Sigmoid colon (tissue), 7 donors: ENCODE results near the gene ANKRD18B. TPM values are rescaled to one million over a fixed set of nuclear protein-coding genes. Genes with fewer than 3 reads are reported as not detected.
"Not testable (repeated sequence)": the region's sequence is repeated elsewhere in the genome, so short reads cannot be mapped to it uniquely, and the experiment has no call there.

ENCODE experiments used
- DNase-seq: peaks from one replicate; pipeline ENCODE4 v3.0.0-alpha.2; 2019
- H3K27ac ChIP-seq, 4 donors: fragments of 200-600 bp; sonication (generic); one replicate each; pipeline ENCODE4 v1.5.1; 2016 to 2019; ENCODE audit warnings: mild to moderate bottlenecking in 1 of 4
- H3K27me3 ChIP-seq, 3 donors: fragments of 200-600 bp; sonication (generic); one replicate each; pipeline ENCODE4 v1.5.1; 2019; ENCODE audit warnings: mild to moderate bottlenecking in 1 of 3
- H3K36me3 ChIP-seq, 4 donors: fragments of 200-600 bp; sonication (generic); one replicate each; pipeline ENCODE4 v1.5.1; 2016 to 2019
- H3K4me1 ChIP-seq, 4 donors: fragments of 200-600 bp; sonication (generic); one replicate each; pipeline ENCODE4 v1.5.1; 2017 to 2019
- H3K4me3 ChIP-seq, 4 donors: fragments of 200-600 bp; sonication (generic); one replicate each; pipeline ENCODE4 v1.5.1; 2017 to 2019; ENCODE audit warnings: mild to moderate bottlenecking in 2 of 4, moderate library complexity in 1 of 4
- H3K9me3 ChIP-seq, 4 donors: fragments of 200-600 bp in 3 of 4; sonication (generic) in 3 of 4; one replicate each; pipeline versions ENCODE4 v1.5.1 to v1.6.1; 2013 to 2019
- CTCF ChIP-seq, 4 experiments: fragments of 450-650 bp in 3 of 4; fragments of 200-600 bp in 1 of 4; IDR thresholded peaks; one replicate each; pipeline ENCODE4 v1.5.1; 2016 to 2019; ENCODE audit warnings: antibody characterized with exemption in 4 of 4, mild to moderate bottlenecking in 3 of 4, moderate library complexity in 2 of 4
- EP300 ChIP-seq, 4 donors: sonication (generic); formaldehyde crosslinking; IDR thresholded peaks; one replicate each; pipeline ENCODE4 v1.6.1; 2017; ENCODE audit warnings: antibody characterized with exemption in 4 of 4
- POLR2A ChIP-seq, 2 donors: fragments of 450-650 bp; IDR thresholded peaks; one replicate each; pipeline ENCODE4 v1.6.1; 2016; ENCODE audit warnings: antibody characterized with exemption in 2 of 2, mild to moderate bottlenecking in 2 of 2, moderate library complexity in 2 of 2
- POLR2AphosphoS5 ChIP-seq, 4 donors: sonication (generic); formaldehyde crosslinking; IDR thresholded peaks; one replicate each; pipeline ENCODE4 v1.6.1; 2017; ENCODE audit warnings: antibody characterized with exemption in 4 of 4
- WGBS, 2 donors: extraction: QIAGEN DNeasy Blood & Tissue Kit; methylation state at CpG; one replicate each; pipeline ENCODE4 v1.1.7; 2013; 5-methylcytosine and 5-hydroxymethylcytosine counted together
- intact Hi-C: fragments of 100-400 bp; cut with DNase I; formaldehyde crosslinking; loops from one replicate; pipeline ENCODE4 v1.15.1; 2023
- polyA plus RNA-seq, 3 donors: library from polyadenylated mRNA; stranded (reverse); fragments of 200-250 nt; gene quantifications; one replicate each; pipeline ENCODE4 v1.2.3, GENCODE V29; 2013
- total RNA-seq, 4 donors: library from RNA; depleted of rRNA; stranded (reverse); fragments of >200 nt; gene quantifications; one replicate each; pipeline ENCODE4 v1.1.0, GENCODE V29; 2016
- donor health status: healthy with polysubstance abuse.
- donor health status: Bipolar disorder and iron deficiency.
- donor health status: healthy.

ANKRD18B gene
- total and polyA plus RNA-seq, 7 donors = under 0.01 to 0.60 TPM; not detected in 5

DNA sequence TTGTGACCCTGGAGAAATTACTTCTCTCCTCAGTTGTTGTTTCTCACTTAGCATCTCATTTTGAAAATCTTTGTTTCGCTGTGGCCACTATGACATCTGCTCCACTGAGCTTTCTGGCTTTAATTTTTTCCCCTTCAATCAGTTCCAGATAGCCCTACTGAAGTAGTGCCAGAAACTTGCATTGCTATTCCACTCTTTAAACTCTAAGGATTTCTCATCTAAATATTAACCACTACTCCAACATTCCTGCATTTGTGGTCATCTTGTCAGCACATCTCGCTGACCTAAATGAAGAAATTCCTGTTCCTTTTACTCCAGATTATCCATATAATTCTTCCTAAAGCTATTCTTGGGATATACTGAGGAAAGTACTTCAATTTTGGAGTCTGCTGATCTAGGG lies 35.0 kb upstream of the ANKRD18B start:
- no peak for DNase-seq
- no peaks in the 10 kb centered on the region for H3K36me3 ChIP-seq
- H3K4me1 ChIP-seq = no peaks in the 10 kb centered on the region
- H3K4me3 ChIP-seq = no peak overlapping the region
- no peaks in the 10 kb centered on the region for H3K27me3 ChIP-seq
- no peak overlapping the region for H3K27ac ChIP-seq
- TF ChIP-seq POLR2AphosphoS5 (IDR thresholded peaks at IDR 0.05) = no peak
- TF ChIP-seq POLR2A (IDR thresholded peaks at IDR 0.05) = no peak
- no peak for TF ChIP-seq CTCF (IDR thresholded peaks at IDR 0.05)
- no peak for TF ChIP-seq EP300 (IDR thresholded peaks at IDR 0.05)
- intact Hi-C loops = no loop called here
- WGBS, 2 donors = 79 to 86% methylated on average over 2 of the region's 2 CpGs
- H3K9me3 ChIP-seq = no peaks in the 10 kb centered on the region

GRCh38 chr9:33493819-33494218 lies 30.2 kb upstream of the ANKRD18B start:
- WGBS, 2 donors = 54 to 68% methylated on average over 2 of the region's 2 CpGs
- H3K27me3 ChIP-seq, intact Hi-C loops, H3K4me3 ChIP-seq, DNase-seq, H3K27ac ChIP-seq, H3K4me1 ChIP-seq, H3K36me3 ChIP-seq, H3K9me3 ChIP-seq: not testable (repeated sequence)

DNA sequence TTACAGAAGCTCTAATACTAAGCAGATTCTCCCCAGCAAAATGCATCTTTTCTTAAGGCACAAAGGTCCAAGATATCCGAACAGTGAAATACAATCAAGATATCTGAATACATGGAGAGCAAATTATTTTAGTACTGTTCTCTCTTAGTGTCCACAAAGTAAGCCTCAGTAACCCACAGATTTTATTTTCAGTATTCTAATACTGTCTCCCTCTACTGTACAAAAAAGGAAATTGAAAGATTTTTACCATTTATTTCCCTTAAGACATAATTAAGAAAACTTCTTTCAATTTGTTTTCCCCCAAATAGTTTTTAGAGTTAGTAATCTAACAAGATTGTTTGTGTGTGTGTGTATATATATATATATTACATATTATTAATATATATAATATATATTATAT lies 25.7 kb upstream of the ANKRD18B start:
- intact Hi-C loops = no loop called here

DNA sequence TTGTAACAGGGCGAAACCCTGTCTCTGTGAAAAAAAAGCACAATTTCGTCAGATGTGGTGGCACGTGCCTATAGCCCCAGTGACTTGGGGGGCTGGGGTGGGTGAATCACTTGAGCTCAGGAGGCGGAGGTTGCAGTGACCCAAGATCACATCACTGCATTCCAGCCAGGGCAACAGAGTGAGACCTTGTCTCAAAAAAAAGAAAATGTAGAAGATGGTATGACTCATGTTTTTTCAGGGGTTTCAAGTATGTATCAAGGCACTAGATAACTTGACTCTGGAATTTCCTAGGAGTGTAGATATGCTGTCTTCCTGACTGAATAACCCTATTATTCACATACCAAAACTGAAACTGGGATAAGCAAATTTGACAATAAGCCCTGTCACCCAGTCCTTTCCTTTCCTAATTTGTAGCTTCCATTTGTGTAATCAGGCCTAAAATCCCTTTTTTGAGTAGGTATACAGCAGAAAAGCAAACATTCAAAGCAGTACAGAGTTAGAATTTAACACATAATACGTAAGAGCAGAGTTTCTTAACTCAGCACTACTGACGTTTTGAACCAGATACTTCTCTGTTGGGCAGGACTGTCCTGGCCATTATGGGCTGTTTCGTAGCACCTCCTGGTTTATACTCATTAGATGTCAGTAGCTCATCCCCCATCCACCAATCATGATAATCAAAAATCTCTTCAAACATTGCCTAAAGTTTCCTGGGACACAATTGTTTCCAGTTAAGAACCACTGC lies 17.3 kb upstream of the ANKRD18B start:
- WGBS, 2 donors = 82 to 83% methylated on average over 7 of the region's 7 CpGs
- no peak for DNase-seq
- no peak for TF ChIP-seq POLR2AphosphoS5 (IDR thresholded peaks at IDR 0.05)
- TF ChIP-seq EP300 (IDR thresholded peaks at IDR 0.05) = no peak
- no peak for TF ChIP-seq CTCF (IDR thresholded peaks at IDR 0.05)
- TF ChIP-seq POLR2A (IDR thresholded peaks at IDR 0.05) = no peak
- Histone ChIP-seq H3K27ac (no peak overlapping the region), H3K4me3 (no peak overlapping the region), H3K27me3 (no peaks in the 10 kb centered on the region), H3K9me3 (no peaks in the 10 kb centered on the region), H3K36me3 (no peaks in the 10 kb centered on the region), H3K4me1 (peaks cover 0 to 3% (median 0%) of the 10 kb centered on the region in 4 donors)
- intact Hi-C loops = no loop called here

More for the DNA sequence above, 25.7 kb upstream of the ANKRD18B start:
- Histone ChIP-seq H3K4me1 (no peaks in the 10 kb centered on the region), H3K36me3 (no peaks in the 10 kb centered on the region), H3K9me3 (no peaks in the 10 kb centered on the region), H3K27ac (no peak overlapping the region), H3K4me3 (no peak overlapping the region), H3K27me3 (no peaks in the 10 kb centered on the region)
- WGBS, 2 donors = 51 to 82% methylated on average over 1 of the region's 1 CpG
- DNase-seq = no peak
- TF ChIP-seq POLR2A (IDR thresholded peaks at IDR 0.05) (no peak), CTCF (IDR thresholded peaks at IDR 0.05) (no peak), EP300 (IDR thresholded peaks at IDR 0.05) (no peak), POLR2AphosphoS5 (IDR thresholded peaks at IDR 0.05) (no peak)

- Histone ChIP-seq H3K27me3 (no peaks in the 10 kb centered on the region), H3K36me3 (no peaks in the 10 kb centered on the region), H3K4me3 (peak overlapping the region; percentile 49 to 62 (median 56)), H3K9me3 (no peaks in the 10 kb centered on the region), H3K27ac (peak overlapping the region; percentile 79 to 85 (median 82)), H3K4me1 (peaks cover 0 to 3% (median 0%) of the 10 kb centered on the region in 4 donors)
- peak; percentile 79 for DNase-seq
- intact Hi-C loops = no loop called here
- no peak for TF ChIP-seq CTCF (IDR thresholded peaks at IDR 0.05)
- peak in 3 of 4 donors; percentile 40 to 54 (median 41) for TF ChIP-seq POLR2AphosphoS5 (IDR thresholded peaks at IDR 0.05)
- 6 to 8% methylated on average over 32 of the region's 32 CpGs for WGBS, 2 donors
Observed at GRCh38 chr9:33510262-33511183, 13.5 kb upstream of the ANKRD18B start.

DNA sequence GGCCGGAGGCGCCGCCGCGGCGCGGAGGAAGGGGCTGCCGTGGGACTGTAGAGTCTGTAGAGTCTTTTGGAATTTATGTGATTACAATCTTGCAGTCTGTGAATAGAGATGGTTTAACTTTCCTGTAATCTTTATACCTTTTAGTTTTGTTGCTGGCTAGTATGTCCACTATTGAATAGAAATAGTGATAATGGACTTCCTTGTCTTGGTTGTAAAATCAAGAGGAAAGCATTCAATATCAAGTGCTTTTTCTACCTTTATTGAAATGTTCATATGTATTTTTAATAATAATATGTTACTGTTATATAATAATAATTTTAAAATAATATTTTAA lies 12.9 kb upstream of the ANKRD18B start:
- intact Hi-C loops, H3K36me3 ChIP-seq, H3K4me1 ChIP-seq, DNase-seq, H3K9me3 ChIP-seq, H3K27me3 ChIP-seq: not testable (repeated sequence)
- WGBS, 2 donors = 1 to 3% methylated on average over 8 of the region's 8 CpGs
- Histone ChIP-seq H3K27ac (peak overlapping the region; percentile 79 to 85 (median 82)), H3K4me3 (peak overlapping the region; percentile 49 to 62 (median 56))

DNA sequence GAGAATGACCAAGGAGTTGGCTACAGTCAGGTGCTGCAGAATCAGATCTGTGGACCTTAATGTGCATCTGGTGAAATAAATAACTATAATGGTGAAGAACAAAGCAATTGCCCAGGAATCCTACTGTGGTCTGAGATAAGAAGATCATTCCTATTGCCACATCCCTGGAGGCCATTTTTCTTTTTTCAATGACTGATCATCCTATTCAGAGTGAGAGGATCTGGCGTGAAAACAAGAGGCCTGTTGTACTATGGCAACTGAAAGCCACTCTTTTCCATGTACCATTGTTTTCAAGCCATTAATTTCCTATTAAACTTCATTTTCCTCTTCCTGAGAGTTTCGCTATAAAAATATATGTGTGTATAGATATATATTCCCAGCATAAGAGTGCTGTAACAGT lies 11.5 kb upstream of the ANKRD18B start:
- DNase-seq, H3K27ac ChIP-seq, H3K9me3 ChIP-seq, H3K27me3 ChIP-seq, H3K36me3 ChIP-seq, H3K4me1 ChIP-seq, intact Hi-C loops, H3K4me3 ChIP-seq: not testable (repeated sequence)
- 93 to 95% methylated on average over 2 of the region's 2 CpGs for WGBS, 2 donors
